ENCODE results near the gene NLN.
"Not testable (repeated sequence)": the region's sequence is repeated elsewhere in the genome, so short reads cannot be mapped to it uniquely, and the experiment has no call there.

NLN gene

GRCh38 chr5:65835191-65835590 is 113.2 kb downstream of the NLN start:
- DNase-seq: no peak

GRCh38 chr5:65837139-65837538 is 115.1 kb downstream of the NLN start:
- no peak for DNase-seq

- DNase-seq: not testable (repeated sequence)
Observed at GRCh38 chr5:65839170-65839569, 117.2 kb downstream of the NLN start.

GRCh38 chr5:65840071-65840470 is 118.1 kb downstream of the NLN start:
- no peak for DNase-seq

GRCh38 chr5:65844763-65845162 is 122.8 kb downstream of the NLN start:
- DNase-seq: not testable (repeated sequence)

- DNase-seq: no peak
Observed at GRCh38 chr5:65846101-65846500, 124.1 kb downstream of the NLN start.

- not testable (repeated sequence) for DNase-seq
Observed at GRCh38 chr5:65847019-65847418, 125.0 kb downstream of the NLN start.

GRCh38 chr5:65849918-65850317 is 127.9 kb downstream of the NLN start:
- not testable (repeated sequence) for DNase-seq

GRCh38 chr5:65854925-65855324 is 132.9 kb downstream of the NLN start:
- DNase-seq: no peak

- DNase-seq: no peak
Observed at GRCh38 chr5:65855766-65856315, 133.8 kb downstream of the NLN start.

- no peak for DNase-seq
Observed at GRCh38 chr5:65856520-65856919, 134.5 kb downstream of the NLN start.

- DNase-seq: no peak
Observed at GRCh38 chr5:65858316-65858715, 136.3 kb downstream of the NLN start.

GRCh38 chr5:65861830-65862241 is 139.8 kb downstream of the NLN start:
- peak; percentile 21 for DNase-seq

- DNase-seq: no peak
Observed at GRCh38 chr5:65862384-65862783, 140.4 kb downstream of the NLN start.

- no peak for DNase-seq
Observed at GRCh38 chr5:65863747-65864146, 141.7 kb downstream of the NLN start.

GRCh38 chr5:65866837-65867521 is 145.0 kb downstream of the NLN start:
- no peak for DNase-seq

- no peak for DNase-seq
Observed at GRCh38 chr5:65867542-65868195, 145.7 kb downstream of the NLN start.

- DNase-seq: no peak
Observed at GRCh38 chr5:65868509-65868908, 146.5 kb downstream of the NLN start.

- DNase-seq: no peak
Observed at GRCh38 chr5:65871182-65871581, 149.2 kb downstream of the NLN start.

GRCh38 chr5:65871776-65872175 is 149.8 kb downstream of the NLN start:
- not testable (repeated sequence) for DNase-seq

GRCh38 chr5:65873181-65873750 is 151.3 kb downstream of the NLN start:
- no peak for DNase-seq

- no peak for DNase-seq
Observed at GRCh38 chr5:65874241-65874640, 152.2 kb downstream of the NLN start.

- DNase-seq: no peak
Observed at GRCh38 chr5:65876496-65876895, 154.5 kb downstream of the NLN start.

GRCh38 chr5:65876970-65877369 is 155.0 kb downstream of the NLN start:
- DNase-seq: no peak
